Suprapubic skin (tissue), 3 donors: Measurements from ENCODE around the gene OLFML2A.

Source experiments
- CTCF ChIP-seq, 2 donors: fragments of 200-600 bp in 1 of 2; fragments of 450-650 bp in 1 of 2; sonication (generic) in 1 of 2; IDR thresholded peaks; one replicate each; pipeline ENCODE4 v1.5.1; 2016 to 2019; ENCODE audit warnings: antibody characterized with exemption in 2 of 2, mild to moderate bottlenecking in 1 of 2, moderate library complexity in 1 of 2
- EP300 ChIP-seq: sonication (generic); formaldehyde crosslinking; IDR thresholded peaks from one replicate; pipeline ENCODE4 v1.6.1; 2017; ENCODE audit warnings: antibody characterized with exemption
- POLR2A ChIP-seq, 2 donors: fragments of 450-650 bp; IDR thresholded peaks; one replicate each; pipeline ENCODE4 v1.6.1; 2017; ENCODE audit warnings: antibody characterized with exemption in 2 of 2, mild to moderate bottlenecking in 2 of 2, moderate library complexity in 2 of 2

- no peak for TF ChIP-seq CTCF (IDR thresholded peaks at IDR 0.05)
- no peak for TF ChIP-seq POLR2A (IDR thresholded peaks at IDR 0.05)
- TF ChIP-seq EP300, result no peak
Observed at GRCh38 chr9:124802426-124802825, 25.5 kb downstream of the OLFML2A start.
